SHP77 treated with DMSO at 0.1 percent for 48 hours (cell line): ENCODE results near the gene PLEKHN1.

Experiments
- DNase-seq: peaks from one replicate; lab custom pipeline; 2025; lab: John Stamatoyannopoulos, UW

Gene PLEKHN1

DNA sequence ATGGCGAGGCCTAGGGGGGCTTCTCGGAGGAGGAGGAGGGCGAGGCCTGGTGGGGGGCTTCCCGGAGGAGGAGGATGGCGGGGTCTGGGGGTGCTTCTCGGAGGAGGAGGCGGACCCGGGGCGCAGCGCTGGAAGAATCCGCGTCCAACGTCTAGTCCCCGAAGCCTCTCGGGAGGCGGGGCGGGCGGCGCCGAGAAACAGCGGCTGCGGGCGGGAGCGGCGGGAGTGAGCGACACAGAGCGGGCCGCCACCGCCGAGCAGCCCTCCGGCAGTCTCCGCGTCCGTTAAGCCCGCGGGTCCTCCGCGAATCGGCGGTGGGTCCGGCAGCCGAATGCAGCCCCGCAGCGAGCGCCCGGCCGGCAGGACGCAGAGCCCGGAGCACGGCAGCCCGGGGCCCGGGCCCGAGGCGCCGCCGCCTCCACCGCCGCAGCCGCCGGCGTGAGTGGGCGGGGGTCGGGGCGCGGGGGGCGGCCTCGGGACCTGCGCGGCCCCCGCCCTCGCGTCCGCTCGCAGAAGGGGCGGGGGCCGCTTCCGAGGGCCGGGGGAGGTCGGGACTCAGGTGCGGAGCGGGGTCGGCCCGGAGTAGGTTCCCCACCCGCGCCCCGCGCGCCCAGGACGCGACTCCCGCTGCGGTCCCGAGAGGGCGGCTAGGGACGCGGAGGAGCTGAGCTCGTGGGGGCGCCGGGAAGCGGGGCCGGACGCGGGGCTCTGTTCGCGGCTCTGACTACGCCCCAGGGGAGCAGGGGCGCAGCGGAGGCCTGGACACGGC lies 5.7 kb upstream of the PLEKHN1 start, which contains the start of gene KLHL17:
KLHL17 (plus strand) TSS at position 222 of the 769 bp plus-strand sequence; CDS start at position 332, 110 bp downstream.
- peak; percentile 12 for DNase-seq

DNA sequence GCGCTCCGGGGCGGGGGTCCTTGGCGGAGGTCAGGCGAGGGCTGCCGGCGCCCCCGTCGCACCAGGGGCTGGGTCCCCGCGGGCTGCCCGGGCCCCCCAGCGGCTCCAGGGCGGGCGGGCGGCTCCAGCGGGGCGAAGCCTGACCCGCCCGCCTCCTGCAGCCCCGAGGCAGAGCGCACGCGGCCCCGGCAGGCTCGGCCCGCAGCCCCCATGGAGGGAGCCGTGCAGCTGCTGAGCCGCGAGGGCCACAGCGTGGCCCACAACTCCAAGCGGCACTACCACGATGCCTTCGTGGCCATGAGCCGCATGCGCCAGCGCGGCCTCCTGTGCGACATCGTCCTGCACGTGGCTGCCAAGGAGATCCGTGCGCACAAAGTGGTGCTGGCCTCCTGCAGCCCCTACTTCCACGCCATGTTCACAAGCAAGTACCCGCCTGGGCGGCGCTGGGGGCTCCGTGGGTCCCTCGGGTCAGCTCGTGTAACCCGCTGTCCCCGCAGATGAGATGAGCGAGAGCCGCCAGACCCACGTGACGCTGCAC lies 5.1 kb upstream of the PLEKHN1 start:
- DNase-seq, result no peak

DNA sequence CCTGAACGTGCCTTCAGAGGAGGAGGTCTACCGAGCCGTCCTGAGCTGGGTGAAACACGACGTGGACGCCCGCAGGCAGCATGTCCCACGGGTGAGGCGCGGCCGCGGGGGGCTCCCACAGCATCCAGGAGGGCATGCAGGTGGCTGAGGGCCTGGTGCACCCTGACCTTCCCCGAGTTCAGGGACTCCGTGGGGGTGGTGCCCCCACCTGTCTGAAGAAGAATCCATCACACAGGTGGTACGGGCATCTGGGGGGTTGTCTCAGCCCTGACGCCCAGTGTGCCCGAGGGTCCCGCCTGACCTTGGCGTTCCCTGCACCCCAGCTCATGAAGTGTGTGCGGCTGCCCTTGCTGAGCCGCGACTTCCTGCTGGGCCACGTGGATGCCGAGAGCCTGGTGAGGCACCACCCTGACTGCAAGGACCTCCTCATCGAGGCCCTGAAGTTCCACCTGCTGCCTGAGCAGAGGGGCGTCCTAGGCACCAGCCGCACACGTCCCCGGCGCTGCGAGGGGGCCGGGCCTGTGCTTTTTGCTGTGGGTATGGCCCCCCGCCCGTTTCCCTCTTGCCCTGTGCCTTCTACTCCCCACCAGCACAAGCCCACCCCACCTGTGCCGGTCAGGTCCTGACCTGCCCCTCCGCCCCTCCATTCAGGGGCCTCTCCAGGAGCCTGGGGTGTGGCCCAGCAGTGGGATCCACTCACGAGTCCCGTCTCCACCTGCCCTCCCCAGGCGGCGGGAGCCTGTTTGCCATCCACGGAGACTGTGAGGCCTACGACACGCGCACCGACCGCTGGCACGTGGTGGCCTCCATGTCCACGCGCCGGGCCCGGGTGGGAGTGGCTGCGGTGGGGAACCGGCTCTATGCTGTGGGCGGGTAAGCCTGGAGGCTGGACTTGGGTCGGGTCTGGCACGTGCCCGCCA lies 3.6 kb upstream of the PLEKHN1 start:
- no peak for DNase-seq

DNA sequence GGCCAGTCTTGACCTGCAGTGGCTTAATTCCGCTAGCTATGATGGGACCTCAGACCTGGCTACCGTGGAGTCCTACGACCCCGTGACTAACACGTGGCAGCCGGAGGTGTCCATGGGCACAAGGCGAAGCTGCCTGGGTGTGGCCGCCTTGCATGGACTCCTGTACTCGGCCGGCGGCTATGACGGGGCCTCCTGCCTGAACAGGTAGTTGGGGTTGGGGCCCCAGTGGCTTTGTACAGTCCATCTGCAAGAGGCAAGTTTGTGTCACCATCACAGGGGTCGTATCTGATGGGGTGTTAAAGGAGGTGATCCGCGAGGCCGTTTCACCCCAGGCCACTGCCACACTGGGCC lies 3.0 kb upstream of the PLEKHN1 start:
- no peak for DNase-seq

DNA sequence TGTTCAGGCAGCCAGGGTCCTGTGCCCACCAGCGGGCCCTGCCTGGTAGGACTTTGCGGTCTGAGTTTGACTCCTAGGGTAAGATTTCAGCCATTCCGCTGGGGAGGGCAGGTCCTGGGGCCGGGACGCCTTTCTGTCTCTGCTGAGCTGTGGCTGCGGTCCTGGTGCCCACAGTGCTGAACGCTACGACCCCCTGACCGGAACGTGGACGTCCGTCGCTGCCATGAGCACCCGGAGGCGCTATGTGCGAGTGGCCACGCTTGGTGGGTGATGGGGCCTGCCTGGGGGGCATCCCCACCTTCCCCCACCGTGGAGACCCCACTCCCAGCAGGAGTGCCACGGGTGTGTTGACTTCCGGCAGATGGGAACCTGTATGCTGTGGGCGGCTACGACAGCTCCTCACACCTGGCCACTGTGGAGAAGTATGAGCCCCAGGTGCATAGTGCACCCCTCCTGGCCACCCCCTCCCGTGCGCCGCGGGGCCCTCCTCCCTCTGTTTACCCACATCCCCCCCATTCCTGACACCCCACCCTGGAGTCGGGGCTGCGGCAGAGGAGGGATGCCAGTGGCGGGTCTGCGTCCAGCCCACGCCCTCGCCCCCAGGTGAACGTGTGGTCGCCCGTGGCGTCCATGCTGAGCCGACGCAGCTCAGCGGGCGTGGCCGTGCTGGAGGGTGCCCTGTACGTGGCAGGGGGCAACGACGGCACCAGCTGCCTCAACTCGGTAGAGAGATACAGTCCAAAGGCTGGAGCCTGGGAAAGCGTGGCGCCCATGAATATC lies 2.3 kb upstream of the PLEKHN1 start:
- DNase-seq, result no peak

DNA sequence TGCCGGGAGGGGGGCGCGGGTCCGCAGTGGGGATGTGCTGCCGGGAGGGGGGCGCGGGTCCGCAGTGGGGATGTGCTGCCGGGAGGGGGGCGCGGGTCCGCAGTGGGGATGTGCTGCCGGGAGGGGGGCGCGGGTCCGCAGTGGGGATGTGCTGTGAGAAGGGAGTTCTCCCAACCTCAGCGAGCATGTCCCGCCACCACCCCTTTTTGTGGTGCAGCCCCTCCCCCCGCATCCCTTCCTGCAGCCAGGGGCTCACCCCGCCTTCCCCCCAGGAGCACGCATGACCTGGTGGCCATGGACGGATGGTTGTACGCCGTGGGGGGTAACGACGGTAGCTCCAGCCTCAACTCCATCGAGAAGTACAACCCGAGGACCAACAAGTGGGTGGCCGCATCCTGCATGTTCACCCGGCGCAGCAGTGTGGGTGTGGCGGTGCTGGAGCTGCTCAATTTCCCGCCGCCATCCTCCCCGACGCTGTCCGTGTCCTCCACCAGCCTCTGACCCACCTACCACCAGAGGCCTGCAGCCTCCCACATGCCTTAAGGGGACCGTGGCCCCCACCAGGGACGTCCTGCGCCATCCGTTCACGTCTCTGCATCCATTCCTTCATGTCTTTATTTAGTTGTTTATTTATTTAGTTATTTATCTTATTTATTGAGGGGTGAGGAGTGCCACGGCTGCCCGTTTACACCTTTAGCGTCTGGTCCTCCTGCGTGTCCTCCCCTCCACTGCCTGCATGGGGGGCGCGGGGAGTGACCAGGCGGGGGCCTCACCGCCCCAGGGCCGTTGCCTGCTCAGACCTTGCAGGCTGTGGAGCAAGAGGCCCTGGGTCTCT lies 1.4 kb upstream of the PLEKHN1 start:
- DNase-seq, result no peak

DNA sequence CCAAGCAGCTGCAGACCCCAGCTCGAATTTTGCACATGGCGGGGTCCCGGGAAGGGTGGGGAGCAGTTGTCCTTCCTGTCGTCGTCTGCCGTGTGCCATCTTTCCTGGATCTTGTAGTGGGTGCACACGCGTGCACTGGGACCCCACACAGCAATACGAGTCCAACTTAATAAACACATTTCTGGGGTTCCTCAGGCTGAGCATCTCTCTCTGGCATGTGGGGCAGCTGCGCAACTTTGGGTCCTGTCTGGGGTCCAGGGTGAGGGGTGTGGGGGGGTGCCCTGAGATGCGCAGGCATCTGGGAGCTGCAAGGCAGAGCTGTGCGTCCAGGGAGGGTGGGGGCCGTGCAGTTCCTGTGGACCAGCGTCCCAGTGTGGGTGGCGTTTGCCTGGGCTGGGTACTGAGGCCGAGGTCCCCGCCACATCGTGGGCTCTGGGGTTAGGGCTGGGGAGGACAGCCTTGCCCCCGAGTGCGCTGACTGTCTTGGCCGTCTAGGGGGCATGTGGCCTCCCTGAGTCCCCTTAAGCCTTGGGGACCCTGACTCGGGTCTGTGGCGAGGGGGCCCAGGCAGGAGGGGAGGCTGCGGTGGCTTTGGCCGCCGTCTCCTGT lies 652 bp upstream of the PLEKHN1 start:
- DNase-seq, result no peak

DNA sequence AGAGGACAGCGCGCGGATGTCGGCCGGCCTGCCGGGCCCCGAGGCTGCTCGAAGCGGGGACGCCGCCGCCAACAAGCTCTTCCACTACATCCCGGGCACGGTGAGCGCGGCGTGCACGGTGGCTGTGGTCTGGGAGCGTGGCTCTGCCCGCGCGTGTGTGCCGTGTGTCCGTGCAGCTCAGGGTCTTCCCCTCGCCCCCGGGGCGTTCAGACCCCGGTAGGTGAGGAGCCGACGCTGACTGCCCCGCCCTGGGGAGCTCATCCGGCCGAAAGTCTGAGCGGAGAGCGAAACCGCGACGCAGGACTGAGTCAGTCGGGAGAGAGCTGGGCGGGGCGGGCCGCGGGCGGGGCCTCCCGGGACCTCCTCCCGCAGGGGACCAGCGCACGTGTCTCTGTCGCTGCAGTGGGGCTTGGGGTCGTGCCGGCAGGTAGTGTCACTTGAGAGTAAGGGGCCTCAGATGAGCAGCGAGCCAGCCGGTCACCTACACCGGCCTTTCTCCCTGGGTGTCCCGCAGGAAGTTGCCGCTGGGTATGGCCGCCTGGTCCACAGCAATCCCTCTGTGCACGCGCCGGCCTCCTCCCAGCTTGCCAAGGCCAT lies 520 bp downstream of the PLEKHN1 start:
- no peak for DNase-seq

DNA sequence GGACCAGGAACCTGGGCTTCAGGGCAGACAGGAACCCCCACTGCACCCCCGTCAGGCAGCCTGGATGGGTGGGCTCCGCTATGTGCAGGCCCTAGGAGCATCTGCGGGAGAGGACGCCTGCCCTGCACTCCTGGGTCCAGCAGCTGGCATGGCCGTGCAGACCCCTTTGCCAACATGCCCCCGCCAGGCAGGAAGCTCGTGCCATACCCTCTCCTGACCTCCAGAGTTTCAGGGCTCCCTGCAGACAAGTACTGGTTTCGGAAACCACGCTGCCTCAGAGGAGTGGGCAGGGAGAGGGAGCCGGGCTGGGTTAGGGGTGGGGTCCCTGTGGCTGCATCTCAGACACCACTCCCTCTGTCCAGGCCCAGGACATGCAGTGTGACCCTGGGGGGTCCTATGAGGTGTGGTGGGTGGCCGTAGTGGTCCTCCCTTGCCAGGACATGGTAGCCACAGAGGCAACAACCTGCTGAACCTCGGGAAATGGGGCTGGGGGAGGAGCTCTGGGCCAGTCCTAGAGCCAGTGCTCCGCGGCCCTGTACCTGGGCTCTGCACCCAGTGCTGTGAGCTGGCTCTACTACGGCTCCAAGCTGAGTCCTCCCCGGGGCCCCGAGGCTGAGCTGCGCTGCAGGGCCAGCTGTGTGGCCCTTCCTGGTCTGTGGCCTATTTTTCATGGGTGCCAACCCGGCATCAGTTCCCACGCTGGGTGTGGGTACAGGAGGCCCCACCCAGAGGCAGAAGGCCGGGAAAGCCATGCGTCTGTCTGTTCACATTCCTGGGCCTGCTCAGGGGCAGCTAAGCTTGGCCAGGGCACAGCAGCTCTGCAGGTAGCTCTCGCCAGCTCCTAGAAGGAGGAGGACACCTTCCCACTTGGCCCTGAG lies 1.4 kb downstream of the PLEKHN1 start:
- no peak for DNase-seq

DNA sequence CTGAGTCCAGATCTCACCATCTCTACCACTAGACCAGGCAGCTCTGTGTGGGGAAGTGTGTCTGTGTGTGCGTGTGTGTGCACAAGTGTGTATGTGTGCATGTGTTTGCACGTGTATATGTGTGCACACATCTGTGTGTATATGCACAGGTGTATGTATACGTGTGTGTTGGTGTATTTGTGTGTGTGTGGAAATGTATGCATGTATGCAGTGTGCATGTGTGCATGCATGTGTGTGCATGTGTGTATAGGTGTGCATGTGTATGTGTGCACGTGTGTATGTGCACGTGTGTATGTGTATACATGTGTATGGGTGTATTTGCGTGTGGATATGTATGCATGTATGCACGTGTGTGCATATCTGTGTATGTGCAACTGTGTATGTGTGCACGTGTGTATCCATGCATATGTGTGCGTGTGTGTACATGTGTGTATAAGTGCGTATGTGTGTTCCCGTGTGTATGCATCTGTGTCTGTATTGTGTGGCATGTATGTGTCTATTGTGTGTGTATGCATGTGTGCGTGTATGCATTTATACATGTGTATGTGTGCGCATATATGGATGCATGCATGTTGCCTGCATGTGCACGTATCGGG lies 3.1 kb downstream of the PLEKHN1 start:
- DNase-seq, result no peak

DNA sequence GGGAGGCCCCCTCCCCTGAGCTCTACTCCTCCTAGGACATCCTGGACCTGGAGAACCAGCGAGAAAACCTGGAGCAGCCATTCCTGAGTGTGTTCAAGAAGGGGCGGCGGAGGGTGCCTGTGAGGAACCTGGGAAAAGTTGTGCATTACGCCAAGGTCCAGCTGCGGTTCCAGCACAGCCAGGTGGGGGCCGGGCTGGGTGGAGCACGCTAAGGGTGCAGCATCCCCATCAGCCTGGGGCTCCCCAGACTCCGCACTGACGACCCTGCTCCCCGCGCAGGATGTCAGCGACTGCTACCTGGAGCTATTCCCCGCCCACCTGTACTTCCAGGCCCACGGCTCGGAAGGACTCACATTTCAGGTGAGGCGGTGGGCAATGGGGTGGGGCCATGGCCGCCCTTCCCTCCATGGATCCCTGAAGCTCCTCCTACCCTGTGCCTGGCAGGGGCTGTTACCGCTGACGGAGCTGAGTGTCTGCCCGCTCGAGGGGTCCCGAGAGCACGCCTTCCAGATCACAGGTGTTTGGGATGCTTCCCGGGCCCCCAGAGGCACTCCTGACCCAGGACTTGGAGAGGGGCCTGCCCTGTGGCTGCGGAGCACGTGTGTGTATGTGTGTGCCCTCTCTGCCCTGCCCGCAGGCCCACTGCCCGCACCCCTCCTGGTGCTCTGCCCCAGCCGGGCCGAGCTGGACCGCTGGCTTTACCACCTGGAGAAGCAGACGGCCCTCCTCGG lies 4.1 kb downstream of the PLEKHN1 start:
- no peak for DNase-seq

DNA sequence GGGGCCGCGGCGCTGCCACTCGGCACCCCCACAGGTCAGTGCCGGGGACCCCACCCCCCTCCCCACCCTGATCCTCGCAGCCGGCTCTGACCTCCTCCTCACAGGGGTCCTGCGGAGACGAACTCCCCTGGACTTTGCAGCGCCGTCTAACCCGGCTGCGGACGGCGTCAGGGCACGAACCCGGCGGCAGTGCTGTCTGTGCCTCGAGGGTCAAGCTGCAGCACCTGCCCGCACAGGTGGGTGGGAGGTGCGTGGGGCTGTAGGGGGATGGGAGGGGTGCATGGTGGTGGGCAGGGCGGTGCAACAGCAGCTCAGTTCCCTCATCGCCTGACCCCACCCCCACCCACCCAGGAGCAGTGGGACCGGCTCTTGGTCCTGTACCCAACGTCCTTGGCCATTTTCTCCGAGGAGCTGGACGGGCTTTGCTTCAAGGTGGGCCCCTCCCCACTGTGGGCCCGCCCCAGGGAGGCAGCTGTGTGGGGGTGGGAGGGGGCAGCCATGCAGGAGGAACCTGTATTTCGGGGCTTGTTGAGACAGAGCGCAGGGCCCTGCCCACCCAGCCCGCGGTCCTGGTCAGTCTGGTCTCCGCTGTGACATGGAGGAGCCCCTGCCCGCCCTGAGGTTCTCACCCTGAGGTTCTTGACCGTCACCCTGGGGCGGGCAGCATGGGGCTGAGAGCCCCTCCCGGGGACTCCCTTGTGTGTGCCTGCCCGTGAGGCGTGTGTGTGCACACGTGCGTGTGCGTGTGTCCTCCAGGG lies 4.9 kb downstream of the PLEKHN1 start:
- DNase-seq, result no peak

DNA sequence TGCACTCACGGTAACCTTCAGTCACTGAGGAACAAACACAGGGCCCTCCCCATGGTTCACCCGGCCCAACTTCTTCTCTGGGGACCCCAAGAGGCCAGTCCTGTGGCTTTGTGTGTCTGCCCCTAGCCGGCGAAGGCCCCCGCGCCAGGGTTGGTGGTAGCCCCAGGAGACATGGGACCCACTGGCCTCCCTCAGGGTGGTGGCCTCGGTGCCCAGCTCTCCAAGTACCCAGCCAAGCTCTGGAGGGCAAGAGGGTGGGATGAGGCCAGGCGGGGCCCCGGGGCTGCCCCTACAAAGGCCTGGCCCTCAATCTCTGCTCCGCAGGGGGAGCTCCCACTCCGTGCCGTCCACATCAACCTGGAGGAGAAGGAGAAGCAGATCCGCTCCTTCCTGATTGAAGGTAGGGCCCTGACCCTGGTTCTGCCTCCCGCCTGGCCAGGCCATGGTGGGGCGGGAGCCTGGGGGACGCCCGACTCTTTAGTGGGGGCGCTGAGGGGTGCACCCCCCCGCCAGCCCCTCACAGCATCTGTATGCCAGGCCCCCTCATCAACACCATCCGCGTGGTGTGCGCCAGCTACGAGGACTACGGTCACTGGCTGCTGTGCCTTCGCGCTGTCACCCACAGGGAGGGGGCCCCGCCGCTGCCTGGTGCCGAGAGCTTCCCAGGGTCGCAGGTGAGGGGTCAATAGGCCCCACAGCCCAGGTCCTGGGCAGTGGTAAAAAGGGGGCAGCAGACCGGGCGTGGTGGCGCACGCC lies 5.6 kb downstream of the PLEKHN1 start:
- no peak for DNase-seq

DNA sequence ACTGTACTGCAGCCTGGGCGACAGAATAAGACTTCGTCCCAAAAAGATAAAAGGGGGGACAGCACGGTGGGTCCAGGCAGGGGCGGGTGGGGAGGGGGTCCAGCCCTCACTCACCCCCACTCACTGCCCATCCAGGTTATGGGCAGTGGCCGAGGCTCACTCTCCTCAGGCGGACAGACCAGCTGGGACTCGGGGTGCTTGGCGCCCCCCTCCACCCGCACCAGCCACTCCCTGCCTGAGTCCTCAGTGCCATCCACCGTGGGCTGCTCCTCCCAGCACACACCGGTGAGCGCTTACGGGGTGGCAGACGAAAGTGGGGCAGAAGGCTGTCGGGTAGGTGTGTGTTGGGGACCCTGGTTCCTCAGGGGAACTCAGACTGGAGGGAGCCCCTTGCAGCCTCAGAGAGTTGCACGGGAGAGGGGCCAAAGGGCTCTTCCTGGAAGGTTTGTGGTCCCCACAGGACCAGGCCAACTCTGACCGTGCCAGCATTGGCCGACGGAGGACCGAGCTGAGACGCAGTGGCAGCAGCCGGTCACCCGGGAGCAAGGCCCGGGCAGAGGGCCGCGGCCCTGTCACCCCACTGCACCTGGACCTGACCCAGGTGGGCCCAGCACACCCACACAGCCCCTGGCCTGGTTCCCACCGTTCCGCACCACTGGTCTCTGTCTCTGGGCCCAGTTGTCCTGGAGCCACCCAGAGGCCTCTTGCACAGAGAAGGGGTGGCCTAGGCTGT lies 6.6 kb downstream of the PLEKHN1 start:
- DNase-seq, result no peak

DNA sequence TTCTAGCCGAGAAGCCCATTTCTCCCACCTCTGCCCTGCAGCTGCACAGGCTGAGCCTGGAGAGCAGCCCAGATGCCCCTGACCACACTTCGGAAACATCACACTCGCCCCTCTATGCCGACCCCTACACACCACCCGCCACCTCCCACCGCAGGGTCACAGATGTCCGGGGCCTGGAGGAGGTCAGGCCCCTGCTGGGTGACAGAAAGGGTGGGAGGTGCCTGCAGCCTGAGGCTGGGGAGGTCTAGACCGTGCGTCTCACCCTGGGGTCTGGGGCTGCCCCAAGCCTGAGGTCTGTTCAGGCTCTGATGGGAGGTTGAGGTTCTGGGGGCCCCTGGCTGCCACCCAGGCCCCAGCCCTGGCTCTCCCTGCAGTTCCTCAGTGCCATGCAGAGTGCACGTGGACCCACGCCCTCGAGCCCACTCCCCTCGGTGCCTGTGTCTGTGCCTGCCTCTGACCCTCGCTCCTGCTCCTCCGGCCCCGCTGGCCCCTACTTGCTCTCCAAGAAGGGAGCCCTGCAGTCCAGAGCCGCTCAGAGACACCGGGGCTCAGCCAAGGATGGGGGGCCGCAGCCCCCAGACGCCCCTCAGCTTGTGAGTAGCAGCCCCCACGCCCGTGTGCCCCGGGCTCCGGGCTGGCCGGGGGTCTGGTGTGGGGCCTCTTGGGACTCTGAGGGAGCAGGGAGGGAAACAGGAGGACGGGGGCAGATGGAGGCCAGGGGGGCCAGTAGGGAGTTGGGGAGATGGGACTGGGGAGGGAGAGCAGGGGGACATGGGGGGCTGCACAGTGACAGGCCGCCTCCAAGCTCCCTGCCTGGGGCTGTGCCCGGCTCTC lies 7.4 kb downstream of the PLEKHN1 start:
- no peak for DNase-seq
